ENCODE data around the gene GATAD2A. TPM values are rescaled to one million over a fixed set of nuclear protein-coding genes. Genes with fewer than 3 reads are reported as not detected.
"Not testable (repeated sequence)": the region's sequence is repeated elsewhere in the genome, so short reads cannot be mapped to it uniquely, and the experiment has no call there.

GATAD2A gene
- total and polyA plus RNA-seq, 4 donors: 14.2 to 44.1 (median 35.0) TPM

GRCh38 chr19:19455166-19455919 lies 49.9 kb downstream of the GATAD2A start:
- H3K4me1 ChIP-seq (ENCODE audit: control insufficient read depth, insufficient read depth, low read length): peaks cover 26% of the 10 kb centered on the region
- WGBS (ENCODE audit: insufficient coverage): 96% methylated on average over 7 of the region's 14 CpGs
- H3K9me3 ChIP-seq (ENCODE audit: control insufficient read depth, insufficient read depth, low read length); H3K27me3 ChIP-seq (ENCODE audit: control insufficient read depth, insufficient read depth, low read length); DNase-seq (ENCODE audit: low read depth in 4 of 6, low spot score in 6 of 6); H3K27ac ChIP-seq (ENCODE audit: low read depth, low read length); H3K4me3 ChIP-seq (ENCODE audit: low read depth, low read length); H3K36me3 ChIP-seq (ENCODE audit: control insufficient read depth, insufficient read depth, low read length): not testable (repeated sequence)

- Histone ChIP-seq H3K27ac (ENCODE audit: low read depth, low read length) (peak overlapping the region; percentile 33), H3K4me1 (ENCODE audit: control insufficient read depth, insufficient read depth, low read length) (peaks cover 49% of the 10 kb centered on the region), H3K4me3 (ENCODE audit: low read depth, low read length) (no peak overlapping the region), H3K27me3 (ENCODE audit: control insufficient read depth, insufficient read depth, low read length) (no peaks in the 10 kb centered on the region), H3K9me3 (ENCODE audit: control insufficient read depth, insufficient read depth, low read length) (no peaks in the 10 kb centered on the region), H3K36me3 (ENCODE audit: control insufficient read depth, insufficient read depth, low read length) (peaks cover 3% of the 10 kb centered on the region)
- 70% methylated on average over 4 of the region's 4 CpGs for WGBS (ENCODE audit: insufficient coverage)
- DNase-seq (ENCODE audit: low read depth in 4 of 6, low spot score in 6 of 6): no peak
Measured at GRCh38 chr19:19457671-19458070, 52.2 kb downstream of the GATAD2A start.

DNA sequence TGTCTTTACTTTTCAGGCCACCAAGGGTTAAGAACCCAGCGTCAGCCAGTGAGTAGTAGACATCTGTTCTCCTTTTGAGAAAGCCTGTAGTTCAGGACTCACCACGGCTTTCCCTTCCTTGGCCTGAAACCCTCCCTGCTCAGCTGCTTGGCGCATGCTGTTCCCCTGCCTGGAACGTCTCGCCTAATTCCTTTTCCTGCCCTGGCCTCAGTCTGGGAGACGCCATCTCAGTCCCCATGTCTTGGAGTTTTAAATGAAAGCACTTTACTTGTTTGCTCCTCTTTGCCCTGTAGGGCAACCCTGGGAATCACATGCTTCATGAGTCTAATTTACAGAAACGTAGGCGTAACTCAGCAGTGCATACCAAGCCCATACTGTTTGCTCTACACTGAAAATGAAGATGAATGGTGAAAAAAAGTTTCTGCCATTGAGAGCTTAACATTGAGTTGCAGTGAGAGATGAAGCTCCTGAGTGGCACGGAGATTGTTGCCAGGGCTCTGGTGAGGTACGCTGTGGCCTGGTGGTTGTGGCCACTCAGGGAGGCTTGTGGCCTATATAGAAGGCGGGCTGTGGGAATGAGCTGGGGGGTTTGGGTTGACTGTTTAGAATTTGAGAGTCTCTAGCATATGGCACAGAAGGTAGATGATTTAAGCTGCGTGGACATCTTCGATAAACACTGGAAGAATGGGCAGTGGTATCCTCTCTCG lies 52.8 kb downstream of the GATAD2A start:
- Histone ChIP-seq H3K4me1 (ENCODE audit: control insufficient read depth, insufficient read depth, low read length) (peaks cover 52% of the 10 kb centered on the region), H3K27me3 (ENCODE audit: control insufficient read depth, insufficient read depth, low read length) (no peaks in the 10 kb centered on the region), H3K27ac (ENCODE audit: low read depth, low read length) (peak overlapping the region; percentile 33), H3K4me3 (ENCODE audit: low read depth, low read length) (no peak overlapping the region), H3K36me3 (ENCODE audit: control insufficient read depth, insufficient read depth, low read length) (peaks cover 3% of the 10 kb centered on the region), H3K9me3 (ENCODE audit: control insufficient read depth, insufficient read depth, low read length) (no peaks in the 10 kb centered on the region)
- peak in 1 of 6 donors; percentile 29 for DNase-seq (ENCODE audit: low read depth in 4 of 6, low spot score in 6 of 6)
- WGBS (ENCODE audit: insufficient coverage): 52% methylated on average over 8 of the region's 14 CpGs

DNA sequence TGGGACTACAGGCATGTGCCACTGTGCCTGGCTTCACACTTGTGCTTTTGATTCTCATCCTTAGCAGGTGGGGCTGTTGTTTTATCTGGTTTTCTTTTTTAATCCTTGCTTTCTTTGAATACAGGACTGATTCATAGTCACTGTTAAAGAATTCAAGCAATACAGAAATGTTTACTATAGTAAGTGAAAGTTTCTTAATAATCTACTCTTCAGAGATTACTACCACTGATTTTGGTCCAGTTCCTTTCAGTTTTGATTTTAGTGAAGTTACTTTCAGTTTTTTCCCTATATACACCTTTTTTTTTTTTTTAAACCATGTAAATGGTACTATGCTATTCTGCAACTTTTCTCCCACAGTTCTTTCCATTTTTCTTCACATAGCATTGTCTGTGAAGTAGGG lies 53.6 kb downstream of the GATAD2A start:
- DNase-seq (ENCODE audit: low read depth in 4 of 6, low spot score in 6 of 6): no peak
- peaks cover 60% of the 10 kb centered on the region for H3K4me1 ChIP-seq (ENCODE audit: control insufficient read depth, insufficient read depth, low read length)
- no peaks in the 10 kb centered on the region for H3K9me3 ChIP-seq (ENCODE audit: control insufficient read depth, insufficient read depth, low read length)
- no peak overlapping the region for H3K4me3 ChIP-seq (ENCODE audit: low read depth, low read length)
- peaks cover 3% of the 10 kb centered on the region for H3K36me3 ChIP-seq (ENCODE audit: control insufficient read depth, insufficient read depth, low read length)
- H3K27me3 ChIP-seq (ENCODE audit: control insufficient read depth, insufficient read depth, low read length): no peaks in the 10 kb centered on the region
- no peak overlapping the region for H3K27ac ChIP-seq (ENCODE audit: low read depth, low read length)

GRCh38 chr19:19459707-19460251 lies 54.3 kb downstream of the GATAD2A start:
- 79% methylated on average over 7 of the region's 8 CpGs for WGBS (ENCODE audit: insufficient coverage)
- Histone ChIP-seq H3K27me3 (ENCODE audit: control insufficient read depth, insufficient read depth, low read length) (no peaks in the 10 kb centered on the region), H3K4me1 (ENCODE audit: control insufficient read depth, insufficient read depth, low read length) (peaks cover 67% of the 10 kb centered on the region), H3K9me3 (ENCODE audit: control insufficient read depth, insufficient read depth, low read length) (no peaks in the 10 kb centered on the region), H3K36me3 (ENCODE audit: control insufficient read depth, insufficient read depth, low read length) (peaks cover 3% of the 10 kb centered on the region), H3K27ac (ENCODE audit: low read depth, low read length) (no peak overlapping the region), H3K4me3 (ENCODE audit: low read depth, low read length) (no peak overlapping the region)
- DNase-seq (ENCODE audit: low read depth in 4 of 6, low spot score in 6 of 6): no peak

GRCh38 chr19:19460258-19460731 lies 54.8 kb downstream of the GATAD2A start:
- no peak overlapping the region for H3K27ac ChIP-seq (ENCODE audit: low read depth, low read length)
- H3K4me1 ChIP-seq (ENCODE audit: control insufficient read depth, insufficient read depth, low read length): peaks cover 70% of the 10 kb centered on the region
- peaks cover 5% of the 10 kb centered on the region for H3K36me3 ChIP-seq (ENCODE audit: control insufficient read depth, insufficient read depth, low read length)
- DNase-seq (ENCODE audit: low read depth in 4 of 6, low spot score in 6 of 6): no peak
- 75% methylated on average over 10 of the region's 10 CpGs for WGBS (ENCODE audit: insufficient coverage)
- H3K4me3 ChIP-seq (ENCODE audit: low read depth, low read length): no peak overlapping the region
- no peaks in the 10 kb centered on the region for H3K27me3 ChIP-seq (ENCODE audit: control insufficient read depth, insufficient read depth, low read length)
- H3K9me3 ChIP-seq (ENCODE audit: control insufficient read depth, insufficient read depth, low read length): no peaks in the 10 kb centered on the region

DNA sequence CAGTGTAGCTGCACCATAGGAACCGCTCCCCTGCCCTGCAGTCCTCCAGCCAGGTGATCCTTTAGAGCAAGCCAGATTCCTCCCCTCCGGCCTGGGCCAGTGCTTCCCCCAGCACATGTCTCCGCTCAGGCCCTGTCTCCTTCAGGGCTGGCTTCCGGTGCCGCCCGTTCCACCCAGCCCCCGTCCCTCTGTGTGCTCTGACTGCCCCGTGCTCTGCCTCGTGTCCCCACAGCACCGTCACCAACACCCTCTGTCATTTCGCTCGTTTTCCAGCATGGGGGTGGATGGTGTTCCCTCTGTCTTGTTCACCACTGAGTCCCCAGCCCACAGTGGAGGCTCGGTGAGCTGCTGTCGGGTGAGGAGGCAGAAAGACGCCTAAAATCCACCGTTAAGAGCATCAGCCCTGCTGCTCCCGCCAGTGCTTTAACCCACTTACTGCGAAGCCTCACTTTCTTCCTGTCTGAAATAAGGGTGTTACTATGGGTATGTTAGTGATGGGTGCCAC lies 55.3 kb downstream of the GATAD2A start:
- Histone ChIP-seq H3K36me3 (ENCODE audit: control insufficient read depth, insufficient read depth, low read length) (peaks cover 11% of the 10 kb centered on the region), H3K4me1 (ENCODE audit: control insufficient read depth, insufficient read depth, low read length) (peaks cover 70% of the 10 kb centered on the region), H3K27ac (ENCODE audit: low read depth, low read length) (no peak overlapping the region), H3K27me3 (ENCODE audit: control insufficient read depth, insufficient read depth, low read length) (no peaks in the 10 kb centered on the region), H3K4me3 (ENCODE audit: low read depth, low read length) (no peak overlapping the region), H3K9me3 (ENCODE audit: control insufficient read depth, insufficient read depth, low read length) (no peaks in the 10 kb centered on the region)
- DNase-seq (ENCODE audit: low read depth in 4 of 6, low spot score in 6 of 6): peak in 1 of 6 donors; percentile 19
- WGBS (ENCODE audit: insufficient coverage): 35% methylated on average over 9 of the region's 18 CpGs

- no peak overlapping the region for H3K27ac ChIP-seq (ENCODE audit: low read depth, low read length)
- H3K27me3 ChIP-seq (ENCODE audit: control insufficient read depth, insufficient read depth, low read length): no peaks in the 10 kb centered on the region
- H3K36me3 ChIP-seq (ENCODE audit: control insufficient read depth, insufficient read depth, low read length): peaks cover 15% of the 10 kb centered on the region
- H3K4me1 ChIP-seq (ENCODE audit: control insufficient read depth, insufficient read depth, low read length): peaks cover 70% of the 10 kb centered on the region
- no peaks in the 10 kb centered on the region for H3K9me3 ChIP-seq (ENCODE audit: control insufficient read depth, insufficient read depth, low read length)
- no peak for DNase-seq (ENCODE audit: low read depth in 4 of 6, low spot score in 6 of 6)
- H3K4me3 ChIP-seq (ENCODE audit: low read depth, low read length): no peak overlapping the region
- WGBS (ENCODE audit: insufficient coverage): 71% methylated on average over 4 of the region's 4 CpGs
Measured at GRCh38 chr19:19461306-19461670, 55.8 kb downstream of the GATAD2A start.

DNA sequence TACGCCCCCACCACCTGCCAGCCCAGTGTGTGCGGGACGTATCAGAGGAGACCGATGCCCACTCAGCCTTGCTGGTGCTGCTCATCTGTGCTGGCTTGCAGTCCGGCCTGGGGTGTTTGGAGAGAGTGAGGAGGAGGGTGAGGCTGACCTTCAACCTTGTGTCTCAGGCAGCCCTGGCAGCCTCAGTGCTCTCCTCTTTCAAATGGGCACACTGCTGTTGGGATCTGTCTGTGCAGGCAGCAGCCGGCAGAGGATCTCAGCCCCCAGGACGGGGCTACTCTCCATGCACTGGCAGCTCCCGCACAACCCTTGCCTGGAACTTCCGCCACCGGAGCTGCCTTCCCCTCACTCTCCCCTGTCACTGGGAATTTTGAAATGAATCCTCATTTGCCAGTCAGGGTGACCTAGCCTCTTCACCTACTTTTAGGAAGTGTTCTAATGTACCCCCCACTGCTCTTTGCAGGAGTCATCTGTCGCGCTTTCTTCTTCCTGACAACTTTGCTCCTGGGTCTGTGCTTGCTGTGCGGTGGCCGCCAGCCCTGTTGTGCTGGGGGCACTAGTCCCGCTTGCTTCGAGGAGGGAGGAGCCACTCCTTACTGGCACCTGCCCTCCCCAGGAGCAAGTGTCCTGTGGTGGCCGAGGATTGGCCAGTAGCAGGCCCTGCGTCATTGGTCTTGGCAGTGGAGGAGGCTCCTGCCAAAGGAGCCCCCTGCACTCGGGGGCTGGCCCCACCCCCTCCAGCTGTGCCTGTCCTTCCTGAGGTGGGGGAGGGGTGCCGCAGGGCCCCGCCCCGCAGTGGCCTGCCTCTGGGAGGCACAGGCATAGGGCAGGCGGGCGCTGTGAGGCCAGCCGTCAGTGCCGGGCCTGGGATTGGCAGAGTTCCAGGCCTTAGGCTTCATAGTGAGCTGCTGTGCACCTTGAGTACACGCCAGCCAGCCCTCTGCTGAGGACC lies 56.5 kb downstream of the GATAD2A start:
- H3K9me3 ChIP-seq (ENCODE audit: control insufficient read depth, insufficient read depth, low read length): no peaks in the 10 kb centered on the region
- H3K4me1 ChIP-seq (ENCODE audit: control insufficient read depth, insufficient read depth, low read length): peaks cover 70% of the 10 kb centered on the region
- no peak overlapping the region for H3K4me3 ChIP-seq (ENCODE audit: low read depth, low read length)
- peaks cover 16% of the 10 kb centered on the region for H3K36me3 ChIP-seq (ENCODE audit: control insufficient read depth, insufficient read depth, low read length)
- no peaks in the 10 kb centered on the region for H3K27me3 ChIP-seq (ENCODE audit: control insufficient read depth, insufficient read depth, low read length)
- 27% methylated on average over 27 of the region's 27 CpGs for WGBS (ENCODE audit: insufficient coverage)
- H3K27ac ChIP-seq (ENCODE audit: low read depth, low read length): peak overlapping the region; percentile 26
- DNase-seq (ENCODE audit: low read depth in 4 of 6, low spot score in 6 of 6): peak in 2 of 6 donors; percentile 71 to 74

All from spinal cord (tissue), 10 donors.